Measurements from ENCODE around the gene SIGLEC15.
"Not testable (repeated sequence)": the region's sequence is repeated elsewhere in the genome, so short reads cannot be mapped to it uniquely, and the experiment has no call there.

The SIGLEC15 gene

GRCh38 chr18:45792506-45793263 is 32.8 kb upstream of the SIGLEC15 start:
- H3K4me3 ChIP-seq (ENCODE audit: extremely low read depth, insufficient read depth, low read length, poor library complexity, severe bottlenecking) = no peak overlapping the region
- H3K4me1 ChIP-seq (ENCODE audit: control insufficient read depth, insufficient read depth, low read length, poor library complexity, severe bottlenecking) = no peaks in the 10 kb centered on the region
- H3K9me3 ChIP-seq (ENCODE audit: control insufficient read depth, low read length) = no peaks in the 10 kb centered on the region
- WGBS, 2 experiments (ENCODE audit: insufficient coverage in 2 of 2) = 86 to 100% methylated on average over 2 to 4 of the region's 5 CpGs
- no peaks in the 10 kb centered on the region for H3K36me3 ChIP-seq (ENCODE audit: control insufficient read depth, insufficient read depth, low read length)
- H3K27ac ChIP-seq (ENCODE audit: low read depth, low read length, severe bottlenecking) = no peak overlapping the region

GRCh38 chr18:45793264-45793965 is 32.1 kb upstream of the SIGLEC15 start:
- no peaks in the 10 kb centered on the region for H3K36me3 ChIP-seq (ENCODE audit: control insufficient read depth, insufficient read depth, low read length)
- no peak overlapping the region for H3K4me3 ChIP-seq (ENCODE audit: extremely low read depth, insufficient read depth, low read length, poor library complexity, severe bottlenecking)
- WGBS, 2 experiments (ENCODE audit: insufficient coverage in 2 of 2) = 45 to 50% methylated on average over 2 of the region's 4 CpGs
- no peaks in the 10 kb centered on the region for H3K9me3 ChIP-seq (ENCODE audit: control insufficient read depth, low read length)
- H3K27ac ChIP-seq (ENCODE audit: low read depth, low read length, severe bottlenecking) = no peak overlapping the region
- H3K4me1 ChIP-seq (ENCODE audit: control insufficient read depth, insufficient read depth, low read length, poor library complexity, severe bottlenecking) = no peaks in the 10 kb centered on the region

- 78% methylated on average over 1 of the region's 1 CpG; no CpG with 5 or more reads in 1 of the 2 experiments for WGBS, 2 experiments (ENCODE audit: insufficient coverage in 2 of 2)
- Histone ChIP-seq H3K4me3 (ENCODE audit: extremely low read depth, insufficient read depth, low read length, poor library complexity, severe bottlenecking) (no peak overlapping the region), H3K4me1 (ENCODE audit: control insufficient read depth, insufficient read depth, low read length, poor library complexity, severe bottlenecking) (no peaks in the 10 kb centered on the region), H3K9me3 (ENCODE audit: control insufficient read depth, low read length) (peaks cover 14% of the 10 kb centered on the region), H3K27ac (ENCODE audit: low read depth, low read length, severe bottlenecking) (no peak overlapping the region), H3K36me3 (ENCODE audit: control insufficient read depth, insufficient read depth, low read length) (no peaks in the 10 kb centered on the region)
Measured at GRCh38 chr18:45801416-45802004, 24.0 kb upstream of the SIGLEC15 start.

GRCh38 chr18:45802814-45803492 is 22.5 kb upstream of the SIGLEC15 start:
- Histone ChIP-seq H3K9me3 (ENCODE audit: control insufficient read depth, low read length) (peaks cover 14% of the 10 kb centered on the region), H3K4me1 (ENCODE audit: control insufficient read depth, insufficient read depth, low read length, poor library complexity, severe bottlenecking) (no peaks in the 10 kb centered on the region), H3K36me3 (ENCODE audit: control insufficient read depth, insufficient read depth, low read length) (no peaks in the 10 kb centered on the region), H3K27ac (ENCODE audit: low read depth, low read length, severe bottlenecking) (peak overlapping the region; percentile 84), H3K4me3 (ENCODE audit: extremely low read depth, insufficient read depth, low read length, poor library complexity, severe bottlenecking) (no peak overlapping the region)
- 60% methylated on average over 1 of the region's 2 CpGs; no CpG with 5 or more reads in 1 of the 2 experiments for WGBS, 2 experiments (ENCODE audit: insufficient coverage in 2 of 2)

GRCh38 chr18:45805551-45805950 is 19.9 kb upstream of the SIGLEC15 start:
- no peak overlapping the region for H3K27ac ChIP-seq (ENCODE audit: low read depth, low read length, severe bottlenecking)
- H3K9me3 ChIP-seq (ENCODE audit: control insufficient read depth, low read length) = peaks cover 11% of the 10 kb centered on the region
- H3K4me3 ChIP-seq (ENCODE audit: extremely low read depth, insufficient read depth, low read length, poor library complexity, severe bottlenecking) = no peak overlapping the region
- H3K36me3 ChIP-seq (ENCODE audit: control insufficient read depth, insufficient read depth, low read length) = no peaks in the 10 kb centered on the region
- no peaks in the 10 kb centered on the region for H3K4me1 ChIP-seq (ENCODE audit: control insufficient read depth, insufficient read depth, low read length, poor library complexity, severe bottlenecking)

- Histone ChIP-seq H3K36me3 (ENCODE audit: control insufficient read depth, insufficient read depth, low read length) (no peaks in the 10 kb centered on the region), H3K4me1 (ENCODE audit: control insufficient read depth, insufficient read depth, low read length, poor library complexity, severe bottlenecking) (no peaks in the 10 kb centered on the region), H3K4me3 (ENCODE audit: extremely low read depth, insufficient read depth, low read length, poor library complexity, severe bottlenecking) (no peak overlapping the region), H3K9me3 (ENCODE audit: control insufficient read depth, low read length) (peaks cover 7% of the 10 kb centered on the region), H3K27ac (ENCODE audit: low read depth, low read length, severe bottlenecking) (peak overlapping the region; percentile 75)
- WGBS, 2 experiments (ENCODE audit: insufficient coverage in 2 of 2) = 92 to 100% methylated on average over 2 of the region's 2 CpGs
Measured at GRCh38 chr18:45806226-45806625, 19.2 kb upstream of the SIGLEC15 start.

- WGBS, 2 experiments (ENCODE audit: insufficient coverage in 2 of 2) = 67% methylated on average over 1 of the region's 2 CpGs; no CpG with 5 or more reads in 1 of the 2 experiments
- H3K9me3 ChIP-seq (ENCODE audit: control insufficient read depth, low read length); H3K27ac ChIP-seq (ENCODE audit: low read depth, low read length, severe bottlenecking); H3K4me1 ChIP-seq (ENCODE audit: control insufficient read depth, insufficient read depth, low read length, poor library complexity, severe bottlenecking); H3K36me3 ChIP-seq (ENCODE audit: control insufficient read depth, insufficient read depth, low read length); H3K4me3 ChIP-seq (ENCODE audit: extremely low read depth, insufficient read depth, low read length, poor library complexity, severe bottlenecking): not testable (repeated sequence)
Measured at GRCh38 chr18:45807144-45807543, 18.3 kb upstream of the SIGLEC15 start.

GRCh38 chr18:45814733-45815132 is 10.7 kb upstream of the SIGLEC15 start:
- H3K4me1 ChIP-seq (ENCODE audit: control insufficient read depth, insufficient read depth, low read length, poor library complexity, severe bottlenecking); H3K4me3 ChIP-seq (ENCODE audit: extremely low read depth, insufficient read depth, low read length, poor library complexity, severe bottlenecking); H3K36me3 ChIP-seq (ENCODE audit: control insufficient read depth, insufficient read depth, low read length); H3K9me3 ChIP-seq (ENCODE audit: control insufficient read depth, low read length); H3K27ac ChIP-seq (ENCODE audit: low read depth, low read length, severe bottlenecking): not testable (repeated sequence)

- Histone ChIP-seq H3K4me3 (ENCODE audit: extremely low read depth, insufficient read depth, low read length, poor library complexity, severe bottlenecking) (no peak overlapping the region), H3K27ac (ENCODE audit: low read depth, low read length, severe bottlenecking) (no peak overlapping the region), H3K9me3 (ENCODE audit: control insufficient read depth, low read length) (no peaks in the 10 kb centered on the region), H3K4me1 (ENCODE audit: control insufficient read depth, insufficient read depth, low read length, poor library complexity, severe bottlenecking) (no peaks in the 10 kb centered on the region), H3K36me3 (ENCODE audit: control insufficient read depth, insufficient read depth, low read length) (no peaks in the 10 kb centered on the region)
- no CpG with 5 or more reads among the region's 1 CpG for WGBS, 2 experiments (ENCODE audit: insufficient coverage in 2 of 2)
Measured at GRCh38 chr18:45817543-45817942, 7.9 kb upstream of the SIGLEC15 start.

- H3K9me3 ChIP-seq (ENCODE audit: control insufficient read depth, low read length); H3K4me3 ChIP-seq (ENCODE audit: extremely low read depth, insufficient read depth, low read length, poor library complexity, severe bottlenecking); H3K27ac ChIP-seq (ENCODE audit: low read depth, low read length, severe bottlenecking); H3K4me1 ChIP-seq (ENCODE audit: control insufficient read depth, insufficient read depth, low read length, poor library complexity, severe bottlenecking); H3K36me3 ChIP-seq (ENCODE audit: control insufficient read depth, insufficient read depth, low read length): not testable (repeated sequence)
- WGBS, 2 experiments (ENCODE audit: insufficient coverage in 2 of 2) = 65 to 94% methylated on average over 3 to 4 of the region's 8 CpGs
Measured at GRCh38 chr18:45818765-45819164, 6.7 kb upstream of the SIGLEC15 start.

All from mesodermal cell (in vitro differentiated cells).